Erythroblast (primary cell): ENCODE measurements around the gene RNF220.

ENCODE experiments used
- GATA1 ChIP-seq: IDR thresholded peaks from 2 replicates; pipeline ENCODE4 v1.6.1; 2011; ENCODE audit warnings: low read depth, mild to moderate bottlenecking, control low read depth, low read length, moderate library complexity
- POLR2A ChIP-seq: IDR thresholded peaks from 2 replicates; pipeline ENCODE4 v1.6.1; 2011; ENCODE audit warnings: mild to moderate bottlenecking, low read length

DNA sequence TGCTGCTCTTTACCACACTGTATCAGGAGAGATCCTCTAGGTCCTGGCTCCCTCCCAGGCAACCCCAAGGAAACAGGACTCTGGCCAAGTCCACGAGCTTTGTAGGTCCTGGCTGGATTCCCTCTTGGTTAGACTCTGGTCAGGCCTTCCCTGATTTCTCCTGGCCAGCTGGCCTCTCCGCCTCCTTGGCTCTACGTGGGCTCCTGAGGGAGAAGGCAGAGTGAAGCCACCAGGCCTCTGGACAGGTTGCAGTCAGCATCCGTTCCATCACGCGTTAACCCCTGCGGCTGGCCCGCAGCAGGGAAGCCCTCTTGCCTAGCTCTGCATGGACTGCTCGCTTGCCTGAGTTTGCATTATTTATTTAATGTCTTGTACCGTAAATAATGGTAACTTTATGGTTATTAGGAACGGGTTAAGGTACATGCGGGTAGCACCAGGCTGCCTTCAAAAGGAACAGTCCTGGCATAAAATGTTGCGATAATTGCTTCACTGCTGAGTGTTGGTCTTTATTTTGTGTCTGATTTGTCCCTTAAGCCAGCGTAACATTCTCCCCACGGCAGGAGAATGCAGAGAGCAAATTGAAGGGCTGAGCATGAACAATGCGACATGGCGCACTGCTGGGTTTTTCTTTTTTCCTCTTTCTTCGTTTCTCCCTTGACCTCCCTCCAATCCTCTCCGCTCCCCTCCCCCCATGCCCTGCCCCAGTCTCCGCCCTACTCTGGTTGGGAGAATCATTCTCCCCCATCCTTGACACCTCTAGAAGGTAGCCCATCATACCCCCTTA is 100.3 kb downstream of the RNF220 start:
- no peak for TF ChIP-seq POLR2A
- no peak for TF ChIP-seq GATA1
